ENCODE data around the gene CASZ1. TPM values are rescaled to one million over a fixed set of nuclear protein-coding genes. Genes with fewer than 3 reads are reported as not detected.

Gene CASZ1
- total RNA-seq, 1 experiment from 2014 or later: 15.2 TPM

DNA sequence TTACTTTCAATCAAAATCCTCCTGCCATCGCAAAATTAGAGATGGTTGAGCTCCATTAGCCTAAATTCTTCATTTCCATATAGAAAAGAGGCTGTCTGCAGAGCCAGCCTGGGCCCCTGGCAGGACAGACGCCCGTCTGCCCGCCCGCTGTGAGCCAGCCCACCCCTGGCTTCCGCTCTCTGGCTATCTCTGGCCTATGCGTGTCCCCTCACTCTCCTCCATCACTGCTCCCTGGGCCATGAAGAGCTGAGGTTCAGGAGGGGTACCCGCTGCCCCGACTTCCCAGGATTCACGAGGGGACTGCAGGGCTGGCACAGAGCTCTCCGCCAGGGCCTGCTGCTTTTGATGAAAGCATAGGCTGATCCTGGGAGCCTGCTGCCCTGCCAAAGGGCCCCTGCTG lies 117.6 kb downstream of the CASZ1 start:
- CTCF ChIA-PET: no interaction called here
- POLR2A ChIA-PET (ENCODE audit: unreplicated experiment): interaction anchor here (0.6 kb wide), 1 partner anchor 158 kb away, joined by 16 read pairs; no protein-coding TSS in a partner anchor
- no peaks in the 10 kb centered on the region for H4K20me1 ChIP-seq (ENCODE audit: insufficient read depth)
- DNase-seq: no peak
- no peaks in the 10 kb centered on the region for H3K79me2 ChIP-seq (ENCODE audit: low read depth)
- H3K9me3 ChIP-seq (ENCODE audit: insufficient read depth, low read depth): no peaks in the 10 kb centered on the region
- TF ChIP-seq, protein P1, sequence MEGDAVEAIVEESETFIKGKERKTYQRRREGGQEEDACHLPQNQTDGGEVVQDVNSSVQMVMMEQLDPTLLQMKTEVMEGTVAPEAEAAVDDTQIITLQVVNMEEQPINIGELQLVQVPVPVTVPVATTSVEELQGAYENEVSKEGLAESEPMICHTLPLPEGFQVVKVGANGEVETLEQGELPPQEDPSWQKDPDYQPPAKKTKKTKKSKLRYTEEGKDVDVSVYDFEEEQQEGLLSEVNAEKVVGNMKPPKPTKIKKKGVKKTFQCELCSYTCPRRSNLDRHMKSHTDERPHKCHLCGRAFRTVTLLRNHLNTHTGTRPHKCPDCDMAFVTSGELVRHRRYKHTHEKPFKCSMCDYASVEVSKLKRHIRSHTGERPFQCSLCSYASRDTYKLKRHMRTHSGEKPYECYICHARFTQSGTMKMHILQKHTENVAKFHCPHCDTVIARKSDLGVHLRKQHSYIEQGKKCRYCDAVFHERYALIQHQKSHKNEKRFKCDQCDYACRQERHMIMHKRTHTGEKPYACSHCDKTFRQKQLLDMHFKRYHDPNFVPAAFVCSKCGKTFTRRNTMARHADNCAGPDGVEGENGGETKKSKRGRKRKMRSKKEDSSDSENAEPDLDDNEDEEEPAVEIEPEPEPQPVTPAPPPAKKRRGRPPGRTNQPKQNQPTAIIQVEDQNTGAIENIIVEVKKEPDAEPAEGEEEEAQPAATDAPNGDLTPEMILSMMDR (conservative IDR thresholded peaks at IDR 0.05): no peak
- no peak for TF ChIP-seq EZH2 (IDR thresholded peaks at IDR 0.05; ENCODE audit: low read depth)
- BruUV-seq (replicated peaks): no TSS peak
- H3K9me2 ChIP-seq (ENCODE audit: insufficient read depth): no peaks in the 10 kb centered on the region
- no peak overlapping the region for H3K4me2 ChIP-seq
- H3K36me3 ChIP-seq (ENCODE audit: low read depth): no peaks in the 10 kb centered on the region
- H3K27me3 ChIP-seq (ENCODE audit: insufficient read depth, low read depth): no peaks in the 10 kb centered on the region
- no peak overlapping the region for H3K4me3 ChIP-seq
- no peak overlapping the region for H2AFZ ChIP-seq
- intact Hi-C loops (cut with micrococcal nuclease; ENCODE audit: unreplicated experiment): loop anchor here (1.0 kb wide), 1 partner anchor 117 kb away; the partner anchor contains the start of gene CASZ1
- H3F3A ChIP-seq (ENCODE audit: insufficient read depth, low read depth): no peaks in the 10 kb centered on the region
- H3K27ac ChIP-seq: no peak overlapping the region
- no peaks in the 10 kb centered on the region for H3K4me1 ChIP-seq (replicated peaks; ENCODE audit: insufficient read depth)

GRCh38 chr1:10678402-10678801 lies 118.0 kb downstream of the CASZ1 start:
- Histone ChIP-seq H3K27ac (no peak overlapping the region), H3K36me3 (ENCODE audit: low read depth) (no peaks in the 10 kb centered on the region), H3K4me2 (no peak overlapping the region), H3K4me3 (no peak overlapping the region), H4K20me1 (ENCODE audit: insufficient read depth) (no peaks in the 10 kb centered on the region), H3K27me3 (ENCODE audit: insufficient read depth, low read depth) (no peaks in the 10 kb centered on the region), H3K9me3 (ENCODE audit: insufficient read depth, low read depth) (no peaks in the 10 kb centered on the region), H2AFZ (no peak overlapping the region), H3K4me1 (replicated peaks; ENCODE audit: insufficient read depth) (no peaks in the 10 kb centered on the region), H3K79me2 (ENCODE audit: low read depth) (no peaks in the 10 kb centered on the region), H3F3A (ENCODE audit: insufficient read depth, low read depth) (no peaks in the 10 kb centered on the region), H3K9me2 (ENCODE audit: insufficient read depth) (no peaks in the 10 kb centered on the region)
- TF ChIP-seq, protein P1 (conservative IDR thresholded peaks at IDR 0.05): no peak
- TF ChIP-seq EZH2 (IDR thresholded peaks at IDR 0.05; ENCODE audit: low read depth): no peak
- no TSS peak for BruUV-seq (replicated peaks)
- POLR2A ChIA-PET (ENCODE audit: unreplicated experiment): interaction anchor here (0.6 kb wide), 1 partner anchor 157 kb away, joined by 16 read pairs; no protein-coding TSS in a partner anchor
- intact Hi-C loops (cut with micrococcal nuclease; ENCODE audit: unreplicated experiment): no loop called here
- DNase-seq: no peak
- CTCF ChIA-PET: no interaction called here

GRCh38 chr1:10677491-10678391 lies 118.7 kb downstream of the CASZ1 start:
- Histone ChIP-seq H2AFZ (no peak overlapping the region), H3K9me2 (ENCODE audit: insufficient read depth) (no peaks in the 10 kb centered on the region), H3K9me3 (ENCODE audit: insufficient read depth, low read depth) (no peaks in the 10 kb centered on the region), H3K4me2 (no peak overlapping the region), H3K79me2 (ENCODE audit: low read depth) (no peaks in the 10 kb centered on the region), H3K4me1 (replicated peaks; ENCODE audit: insufficient read depth) (no peaks in the 10 kb centered on the region), H4K20me1 (ENCODE audit: insufficient read depth) (no peaks in the 10 kb centered on the region), H3K4me3 (no peak overlapping the region), H3K27me3 (ENCODE audit: insufficient read depth, low read depth) (no peaks in the 10 kb centered on the region), H3F3A (ENCODE audit: insufficient read depth, low read depth) (no peaks in the 10 kb centered on the region), H3K36me3 (ENCODE audit: low read depth) (no peaks in the 10 kb centered on the region), H3K27ac (no peak overlapping the region)
- ChIA-PET POLR2A (ENCODE audit: unreplicated experiment) (interaction anchor here (0.6 kb wide), 1 partner anchor 156 kb away, joined by 16 read pairs; no protein-coding TSS in a partner anchor), CTCF (no interaction called here)
- intact Hi-C loops (cut with micrococcal nuclease; ENCODE audit: unreplicated experiment): no loop called here
- no peak for TF ChIP-seq EZH2 (IDR thresholded peaks at IDR 0.05; ENCODE audit: low read depth)
- TF ChIP-seq, protein P1 (conservative IDR thresholded peaks at IDR 0.05): no peak
- no TSS peak for BruUV-seq (replicated peaks)
- DNase-seq: no peak

All from PC-9 (cell line).